Measurements from ENCODE around the gene CETN1.

CETN1 gene

DNA sequence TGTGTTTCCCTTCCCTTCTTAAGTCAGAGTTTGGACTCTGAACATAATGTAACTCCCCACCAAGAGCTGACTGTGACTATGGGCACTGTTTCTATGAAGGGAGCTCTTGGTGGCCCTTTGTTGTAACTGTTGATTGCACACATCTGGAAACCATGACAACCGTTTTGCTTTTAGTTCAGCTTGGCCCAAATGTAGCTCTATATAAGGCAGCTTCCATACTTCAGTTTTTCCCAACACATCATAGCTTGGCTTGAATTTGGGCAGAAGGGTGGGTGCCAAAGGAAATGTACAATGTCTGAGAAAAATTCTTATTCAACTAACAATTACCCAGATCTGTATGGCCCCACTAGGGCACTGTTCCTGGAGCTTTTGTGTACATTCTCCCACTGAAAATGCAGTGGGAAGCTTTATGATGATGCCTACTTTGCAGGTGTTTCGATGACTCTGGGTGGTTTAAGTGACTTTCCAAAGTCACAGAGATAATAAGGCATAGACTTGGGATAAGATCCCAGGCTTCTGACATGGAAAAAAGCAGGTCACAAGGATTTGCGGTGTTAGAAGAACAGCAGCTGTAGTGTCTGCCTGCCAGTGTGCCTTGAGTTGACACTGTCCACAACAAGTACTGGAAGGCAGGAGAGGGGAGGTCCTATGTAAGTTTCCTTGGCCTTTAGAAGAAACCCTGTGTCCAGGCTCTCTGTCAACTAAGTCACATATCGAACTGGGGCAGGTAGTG, 2.4 kb upstream of the CETN1 start:
- DNase-seq, result no peak

DNA sequence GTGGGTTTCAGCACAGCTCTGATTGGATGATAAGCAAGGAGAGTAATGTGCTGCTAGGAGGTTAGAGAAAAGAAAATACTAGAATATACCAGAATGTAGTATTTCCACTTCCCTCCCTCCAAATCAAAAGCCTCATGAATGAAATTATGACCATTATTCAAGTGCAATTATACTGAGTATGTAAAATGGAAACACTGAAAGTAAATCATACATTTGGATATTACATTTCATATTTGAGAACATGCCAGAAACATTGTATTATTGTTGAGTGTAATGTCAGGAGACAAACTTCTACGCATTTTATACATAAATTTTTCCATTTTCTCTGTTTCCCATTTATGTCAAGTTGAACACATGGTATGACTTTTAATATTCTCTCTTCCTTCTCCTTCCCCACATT, 942 bp upstream of the CETN1 start:
- no peak for DNase-seq

DNA sequence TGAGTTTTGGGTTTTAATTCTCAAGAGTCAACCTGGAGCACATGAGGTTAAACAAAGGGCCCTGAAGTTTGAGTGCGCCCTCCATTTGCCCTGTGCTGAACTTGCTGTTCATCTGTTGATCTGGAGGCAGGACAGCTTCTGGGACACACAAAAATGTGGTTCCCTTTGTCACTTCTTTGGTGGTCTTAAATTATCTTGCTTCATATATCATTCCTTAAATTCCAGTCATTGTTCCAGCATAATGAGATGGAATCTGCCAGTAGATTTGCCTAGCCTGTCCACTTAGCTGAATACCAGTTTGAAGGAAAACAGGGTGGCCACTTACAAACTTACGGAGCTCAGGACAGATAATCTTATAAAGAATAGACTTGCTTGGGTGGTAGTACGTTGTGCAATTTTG, 916 bp downstream of the CETN1 start:
- DNase-seq, result no peak

DNA sequence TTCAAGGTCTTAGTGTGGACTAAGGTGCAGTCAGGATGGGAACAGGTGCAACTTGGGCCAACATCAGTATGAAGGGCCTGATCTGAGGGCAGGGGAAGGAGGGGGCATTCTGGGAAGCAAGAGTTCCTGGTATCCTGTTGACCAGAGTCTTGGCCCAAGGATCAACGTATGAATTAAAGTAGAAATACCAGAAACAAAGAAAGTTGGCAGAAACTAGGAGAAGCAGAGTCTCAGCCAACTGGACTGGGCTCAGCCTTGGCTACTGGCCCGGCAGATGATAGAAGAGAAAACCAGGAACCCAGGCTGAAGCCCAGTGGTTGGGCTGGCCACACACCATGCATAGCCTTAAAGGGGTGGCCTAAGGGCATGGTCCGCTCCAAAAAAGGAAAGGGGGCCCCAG, 2.3 kb downstream of the CETN1 start:
- DNase-seq, result no peak

DNA sequence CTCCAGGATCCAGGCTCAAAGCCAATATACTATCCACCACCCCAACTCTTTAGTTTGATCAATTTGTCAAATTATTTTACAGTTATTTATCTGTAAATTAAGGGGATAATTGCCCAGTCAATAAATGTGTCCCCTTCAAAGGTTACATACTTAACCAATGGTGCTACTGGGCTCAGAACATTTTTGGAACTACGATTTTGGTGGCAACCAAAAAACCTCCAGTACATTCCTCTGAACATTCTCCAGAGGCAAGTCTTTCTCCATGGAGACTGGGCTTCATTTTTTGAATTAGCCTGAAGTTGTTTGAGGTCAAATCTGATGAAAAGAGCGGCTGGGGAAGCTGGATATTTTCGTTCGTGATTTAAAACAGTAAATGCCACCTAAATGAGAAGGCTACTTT, 14.9 kb downstream of the CETN1 start:
- DNase-seq, result no peak

DNA sequence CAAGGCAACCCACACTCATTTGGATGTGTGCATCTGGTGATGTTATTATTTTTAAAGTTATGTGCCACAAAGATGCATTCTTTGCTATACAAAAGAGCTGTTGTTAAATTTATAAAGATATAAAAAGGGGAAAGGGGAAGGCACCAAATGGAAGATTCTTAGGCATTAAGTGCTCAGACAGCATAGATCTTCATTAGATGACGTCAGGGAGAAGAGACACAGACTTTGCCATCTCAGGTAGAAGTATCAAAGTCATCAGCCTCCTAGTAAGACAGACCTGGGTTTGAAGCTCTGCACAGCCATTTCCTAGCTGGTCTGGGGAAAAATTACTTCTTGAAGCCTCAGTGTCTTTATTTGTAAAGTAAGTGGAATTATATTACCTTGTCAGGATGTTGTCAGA, 15.4 kb downstream of the CETN1 start:
- DNase-seq, result no peak

DNA sequence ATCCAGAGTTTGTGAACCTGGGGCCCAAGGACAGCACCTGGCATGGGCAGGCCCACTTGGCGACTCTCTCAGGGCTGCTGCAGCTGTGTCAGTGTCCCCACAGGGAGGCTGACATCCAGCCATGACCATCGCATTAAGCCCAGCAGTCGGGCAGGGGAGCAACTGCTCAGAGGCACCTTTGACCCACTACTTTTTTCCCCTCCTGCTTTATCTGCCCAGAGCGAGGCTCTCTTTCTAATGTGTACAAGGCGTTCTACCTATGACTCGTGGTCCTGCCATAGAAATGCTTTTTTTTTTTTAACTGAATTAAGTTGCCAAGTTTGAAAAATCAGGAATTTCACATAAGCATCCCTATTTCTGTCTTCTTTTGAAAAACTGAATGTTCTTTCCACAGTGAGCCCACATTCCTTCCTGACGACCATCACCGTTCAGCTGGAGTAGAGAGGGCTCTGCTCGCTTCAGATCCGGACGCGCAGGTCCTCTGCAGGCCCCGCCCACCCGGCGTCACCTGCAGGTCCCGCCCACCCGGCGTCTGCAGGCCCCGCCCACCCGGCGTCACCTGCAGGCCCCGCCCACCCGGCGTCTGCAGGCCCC, 16.2 kb downstream of the CETN1 start:
- DNase-seq, result no peak

DNA sequence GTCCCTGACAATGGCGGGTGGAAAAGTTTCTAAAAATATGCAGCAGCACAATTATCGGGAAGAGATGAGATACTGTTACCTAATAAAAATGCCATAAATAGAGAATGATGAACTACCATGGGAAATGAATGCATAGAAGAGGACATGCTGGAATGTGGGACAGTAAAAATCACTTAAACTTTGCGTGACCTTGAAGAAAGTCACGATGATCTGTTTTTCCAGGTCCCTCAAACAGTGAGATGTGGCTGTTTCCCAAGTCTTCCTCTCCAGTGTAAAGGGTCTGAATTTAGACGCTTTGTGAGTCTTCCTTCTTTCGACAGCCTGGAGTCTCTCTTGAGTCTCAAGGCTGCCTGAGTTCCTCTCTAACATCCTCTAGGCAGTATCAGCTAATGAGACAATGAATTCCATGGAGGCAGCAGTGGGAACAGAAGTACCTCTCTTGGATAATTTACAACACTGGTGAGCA, 18.0 kb downstream of the CETN1 start:
- no peak for DNase-seq

DNA sequence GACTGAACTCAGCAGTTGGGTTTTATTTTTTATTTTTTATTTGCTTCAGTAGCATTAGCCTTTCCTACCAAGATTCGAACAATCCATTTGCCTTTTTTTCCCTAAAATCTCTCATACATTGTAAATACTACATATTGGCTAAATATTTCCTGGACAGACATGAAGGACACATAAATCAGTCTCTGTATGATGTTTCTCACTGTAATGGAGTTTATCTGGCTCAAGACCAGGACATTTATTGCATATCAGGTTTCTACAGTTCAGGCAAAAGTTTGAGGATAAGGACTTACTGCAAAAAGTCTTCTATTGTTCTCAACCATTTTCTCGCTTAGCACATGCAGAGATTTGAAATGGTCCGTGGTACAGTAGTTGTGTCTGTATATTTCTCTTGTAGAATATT, 19.9 kb downstream of the CETN1 start:
- DNase-seq, result no peak

DNA sequence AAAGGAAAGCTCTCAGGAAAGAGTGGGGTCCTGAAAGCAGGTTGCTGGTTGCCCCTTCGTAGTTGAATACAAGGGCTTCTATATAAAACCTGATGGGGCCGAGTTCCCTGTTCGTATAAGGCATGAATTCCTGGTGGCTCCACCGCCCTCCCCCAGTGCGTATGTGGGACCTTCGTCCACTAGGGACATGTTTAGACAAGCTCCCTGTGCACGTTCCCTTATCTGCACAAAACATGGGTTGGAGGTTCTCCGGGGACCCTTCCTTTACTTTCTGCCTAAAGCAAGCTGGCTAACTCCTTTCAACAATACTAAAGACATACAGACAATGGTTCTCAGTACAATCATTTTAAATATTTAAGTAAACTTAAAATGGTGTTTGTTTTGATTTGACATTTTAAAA, 24.6 kb downstream of the CETN1 start:
- DNase-seq, result no peak

DNA sequence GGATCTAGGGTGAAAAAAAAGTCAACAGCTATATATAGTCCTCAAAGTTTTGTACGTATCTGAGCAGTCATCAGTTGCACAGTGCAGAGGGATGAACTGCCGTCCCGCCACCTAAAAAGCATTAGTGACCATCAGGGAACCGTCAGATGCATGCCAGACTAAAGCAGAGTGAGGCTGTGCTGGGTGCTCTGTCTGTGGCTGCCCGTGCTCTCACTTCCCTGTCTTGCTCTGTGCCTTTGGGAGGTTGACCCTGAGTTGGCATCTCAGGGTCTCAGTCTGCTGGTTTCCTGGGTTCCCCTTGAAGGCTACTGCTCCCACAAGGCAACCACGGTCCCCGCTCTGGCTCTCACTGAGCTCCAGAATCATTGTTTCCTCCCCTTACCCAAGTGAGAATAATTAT, 27.8 kb downstream of the CETN1 start:
- DNase-seq, result no peak

DNA sequence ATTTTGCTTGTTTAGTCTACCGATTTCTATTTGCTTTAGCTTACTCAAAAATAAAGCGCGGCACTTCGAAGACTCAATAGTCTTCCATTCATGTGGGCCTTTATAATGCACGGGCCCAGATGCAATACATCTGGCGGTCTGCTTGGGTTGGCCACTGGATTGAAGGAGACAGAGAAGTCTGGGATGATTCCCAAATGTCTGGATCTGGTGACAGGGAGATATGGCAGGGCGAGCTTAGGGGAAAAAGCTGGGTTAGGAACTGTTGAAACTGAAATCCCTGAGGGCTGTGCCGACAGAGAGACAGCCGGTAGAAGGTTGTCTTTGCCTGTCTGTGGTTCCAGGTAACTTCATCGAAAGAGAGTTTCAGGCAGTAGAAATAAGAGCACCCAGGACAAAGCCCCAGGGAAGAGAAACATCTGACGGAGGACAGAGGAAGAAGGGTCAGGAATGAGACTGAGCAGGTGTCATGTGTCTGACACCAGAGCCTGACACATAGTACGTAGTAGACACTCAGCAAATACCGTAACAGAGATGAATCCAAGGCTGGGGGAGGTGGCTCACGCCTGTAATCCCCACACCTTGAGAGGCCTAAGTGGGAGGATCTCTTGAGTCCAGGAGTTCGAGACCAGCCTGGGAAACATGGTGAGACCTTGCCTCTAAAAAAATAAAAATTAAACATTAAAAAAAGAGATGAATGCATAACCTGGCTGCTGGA, 30.2 kb downstream of the CETN1 start:
- no peak for DNase-seq

DNA sequence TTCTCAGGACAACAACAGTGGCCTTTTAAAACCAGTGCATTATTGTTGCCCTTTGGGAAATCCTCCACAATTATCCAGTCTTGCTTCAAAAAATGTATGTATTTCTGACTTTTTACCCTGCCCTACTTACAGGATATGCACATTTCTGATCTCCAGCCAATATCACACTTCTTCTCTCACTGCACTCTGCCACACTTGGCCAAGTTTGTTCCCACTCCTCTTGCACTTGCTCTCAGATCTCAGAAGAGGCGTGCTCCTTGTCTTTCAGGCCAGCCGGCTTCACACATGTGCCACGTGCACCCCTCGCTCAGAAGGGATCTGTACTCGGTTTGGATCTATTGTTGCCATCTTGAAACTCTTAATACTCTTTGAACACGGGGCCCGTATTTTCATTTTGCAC, 32.0 kb downstream of the CETN1 start:
- no peak for DNase-seq

DNA sequence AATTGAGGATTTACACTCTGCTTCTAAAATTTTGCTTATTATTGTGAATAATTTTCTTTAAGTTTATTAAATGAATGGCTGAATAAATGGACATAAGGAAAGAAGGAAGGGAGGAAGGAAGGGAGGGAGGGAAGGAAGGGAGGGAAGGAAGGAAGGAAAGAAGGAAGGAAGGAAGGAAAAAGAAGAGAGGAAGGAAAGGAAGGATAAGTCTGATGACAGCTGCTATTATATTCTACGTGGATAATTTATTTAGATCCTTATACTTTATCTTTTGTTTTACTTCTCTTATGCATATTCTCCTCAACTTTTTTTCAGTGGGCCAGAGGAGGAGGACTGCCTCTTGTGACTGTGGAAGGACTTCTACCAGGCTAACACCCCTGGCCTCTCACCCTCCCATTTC, 34.0 kb downstream of the CETN1 start:
- no peak for DNase-seq

DNA sequence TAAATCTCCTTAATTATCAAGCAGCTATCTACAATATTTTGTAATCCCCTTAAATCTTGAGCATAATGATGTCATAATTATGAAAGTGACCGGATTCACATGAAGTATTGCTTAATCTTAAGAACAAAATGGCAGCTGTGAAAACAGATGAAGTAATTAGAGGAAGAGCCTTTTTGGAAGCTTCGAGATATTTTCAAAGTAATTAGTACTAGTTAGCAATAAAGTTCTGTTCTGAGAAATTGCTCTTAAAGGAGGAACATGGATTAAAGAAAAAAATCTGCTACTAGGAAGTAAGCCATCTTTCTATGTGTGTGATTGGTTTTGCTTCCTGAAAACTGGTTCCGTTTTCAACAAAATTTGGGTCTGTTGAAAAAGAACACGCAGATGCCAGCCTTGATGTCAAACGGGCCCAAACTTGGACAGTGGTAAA, 34.9 kb downstream of the CETN1 start:
- no peak for DNase-seq

DNA sequence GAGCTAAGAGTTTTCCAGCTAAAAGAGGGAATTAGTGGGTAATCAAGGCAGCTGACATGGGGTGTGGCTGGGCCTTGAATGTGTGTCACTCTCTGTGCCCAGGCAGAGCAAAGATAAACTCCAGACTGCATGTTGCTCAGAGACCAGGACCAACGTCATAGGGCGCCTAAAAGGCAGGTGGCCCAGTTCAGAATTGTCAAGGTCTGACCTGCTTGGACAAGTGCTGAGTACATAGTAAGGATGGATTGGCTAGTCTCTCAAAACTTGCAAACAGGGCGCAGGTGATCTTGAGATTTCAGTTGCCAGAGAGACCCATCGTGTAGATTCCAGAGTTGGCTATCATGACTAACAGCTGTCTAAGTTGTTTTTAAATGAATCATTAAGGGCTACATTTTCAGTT, 35.6 kb downstream of the CETN1 start:
- no peak for DNase-seq

DNA sequence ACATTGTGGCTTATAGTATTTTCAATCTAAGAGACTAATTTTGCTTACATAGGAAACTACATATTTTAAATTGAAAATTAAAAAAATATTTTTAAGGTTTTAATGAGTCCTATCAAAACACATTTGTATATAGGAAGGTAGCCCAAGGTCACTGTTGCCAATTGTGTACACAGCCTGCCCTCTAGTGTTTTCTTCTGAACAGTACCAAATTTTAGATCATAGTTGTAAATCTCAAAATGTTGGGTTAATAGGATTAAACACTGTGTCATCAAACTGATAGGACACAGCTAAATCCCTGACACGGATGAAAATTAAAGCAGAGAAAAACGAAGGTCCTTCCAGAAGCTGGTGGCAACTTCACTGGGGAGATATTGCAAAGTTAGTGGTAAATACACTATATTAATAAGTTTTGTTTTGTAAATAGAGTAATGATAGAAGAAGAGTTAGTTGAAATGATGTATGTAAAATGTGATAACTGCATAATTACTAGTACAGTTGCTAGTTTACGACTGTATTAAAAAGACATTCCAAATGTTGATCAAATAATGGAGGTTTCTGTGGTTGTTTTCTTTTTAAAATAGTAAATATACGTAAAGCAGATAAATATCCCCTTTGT, 36.3 kb downstream of the CETN1 start:
- DNase-seq, result no peak

DNA sequence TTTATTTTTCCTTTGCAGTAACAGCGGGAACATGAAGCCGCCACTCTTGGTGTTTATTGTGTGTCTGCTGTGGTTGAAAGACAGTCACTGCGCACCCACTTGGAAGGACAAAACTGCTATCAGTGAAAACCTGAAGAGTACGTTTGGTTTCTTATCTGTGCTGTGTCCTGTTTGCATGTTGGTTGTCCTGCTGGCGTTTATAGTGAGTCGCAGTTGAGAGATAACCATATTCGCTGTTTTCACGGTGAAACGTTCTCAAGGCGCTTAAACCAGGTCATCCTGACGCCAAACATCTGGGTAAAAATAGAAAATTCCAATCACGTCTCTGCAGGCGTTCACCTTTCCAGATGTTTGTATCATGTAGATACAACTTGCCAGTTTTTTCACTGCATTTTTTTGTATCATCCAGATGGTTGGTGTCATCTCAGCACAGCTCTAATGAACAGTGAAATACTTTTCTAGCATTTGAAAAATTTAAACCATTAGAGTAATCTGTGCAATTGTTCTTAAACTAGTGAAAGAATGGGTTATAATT, 37.9 kb downstream of the CETN1 start:
- DNase-seq, result no peak

DNA sequence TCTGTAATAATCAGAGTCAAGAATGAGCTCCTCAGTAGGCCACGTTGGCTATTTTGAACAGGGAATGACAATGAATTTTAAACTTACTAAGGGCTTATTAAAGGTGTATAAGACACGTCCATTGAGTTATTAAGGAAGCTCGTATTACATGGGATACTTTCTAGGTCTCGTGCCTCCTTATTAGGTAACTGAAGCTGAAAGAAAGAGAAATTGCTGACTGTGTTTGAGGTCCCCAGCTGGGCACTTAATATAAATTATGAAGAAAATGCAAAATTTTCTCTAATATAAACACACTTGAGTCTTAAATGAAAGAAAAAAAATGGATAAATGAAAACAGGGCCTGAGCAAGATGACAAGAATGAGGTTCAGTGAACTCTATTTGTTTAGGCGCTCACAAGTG, 38.4 kb downstream of the CETN1 start:
- DNase-seq, result no peak

DNA sequence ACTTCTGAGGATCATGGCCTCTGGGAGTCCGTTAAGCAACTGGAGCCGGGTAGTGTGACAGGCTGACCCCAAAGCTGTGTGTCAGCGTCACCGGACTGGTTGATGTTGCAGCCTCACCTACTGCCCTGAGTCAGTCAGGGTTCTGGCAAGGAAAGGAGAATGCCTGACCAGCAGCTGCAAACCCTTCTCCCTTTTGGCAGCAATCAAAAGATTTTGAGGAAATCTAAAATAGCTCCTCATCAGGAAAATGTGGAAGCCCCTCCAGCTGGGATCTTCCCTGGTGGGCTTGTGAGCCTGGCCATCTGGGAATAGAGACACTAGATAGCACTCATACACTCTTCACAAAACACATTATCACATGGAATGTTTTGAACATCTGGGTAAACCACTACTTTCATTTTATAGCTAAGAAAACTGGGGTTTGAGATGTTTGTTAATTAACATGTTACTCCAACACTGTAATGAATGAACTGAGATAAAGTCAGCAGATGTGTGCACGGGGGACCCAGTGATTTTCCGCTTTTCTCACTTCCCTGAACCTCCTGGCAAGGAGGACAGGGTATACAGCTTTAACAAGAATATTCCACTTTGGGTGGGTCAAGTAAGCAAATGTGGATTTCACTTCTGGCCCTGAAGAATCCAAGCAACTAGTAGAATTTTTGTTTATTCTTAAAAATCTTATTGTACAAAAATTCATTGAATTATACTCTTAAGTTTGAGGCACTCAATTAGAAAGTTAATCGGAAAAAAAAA, 41.3 kb downstream of the CETN1 start:
- DNase-seq, result no peak

DNA sequence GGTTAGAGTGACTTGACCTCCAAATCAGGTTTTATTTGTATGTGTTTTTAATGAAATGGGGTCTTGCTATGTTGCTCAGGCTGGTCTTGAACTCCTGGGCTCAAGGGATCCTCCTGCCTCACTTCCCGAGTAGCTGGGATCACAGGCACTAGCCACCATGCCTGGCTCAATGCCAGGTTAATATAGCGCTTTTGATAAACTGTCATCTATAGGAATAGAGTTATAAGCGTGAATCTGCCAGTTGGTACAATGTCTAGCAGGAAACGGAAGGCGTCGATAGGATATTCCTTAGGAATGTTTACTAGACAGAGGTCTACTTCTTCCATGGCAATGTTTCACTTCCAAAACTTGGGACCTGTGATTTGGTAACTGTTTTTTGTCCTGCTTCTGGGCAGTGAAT, 42.1 kb downstream of the CETN1 start:
- no peak for DNase-seq

DNA sequence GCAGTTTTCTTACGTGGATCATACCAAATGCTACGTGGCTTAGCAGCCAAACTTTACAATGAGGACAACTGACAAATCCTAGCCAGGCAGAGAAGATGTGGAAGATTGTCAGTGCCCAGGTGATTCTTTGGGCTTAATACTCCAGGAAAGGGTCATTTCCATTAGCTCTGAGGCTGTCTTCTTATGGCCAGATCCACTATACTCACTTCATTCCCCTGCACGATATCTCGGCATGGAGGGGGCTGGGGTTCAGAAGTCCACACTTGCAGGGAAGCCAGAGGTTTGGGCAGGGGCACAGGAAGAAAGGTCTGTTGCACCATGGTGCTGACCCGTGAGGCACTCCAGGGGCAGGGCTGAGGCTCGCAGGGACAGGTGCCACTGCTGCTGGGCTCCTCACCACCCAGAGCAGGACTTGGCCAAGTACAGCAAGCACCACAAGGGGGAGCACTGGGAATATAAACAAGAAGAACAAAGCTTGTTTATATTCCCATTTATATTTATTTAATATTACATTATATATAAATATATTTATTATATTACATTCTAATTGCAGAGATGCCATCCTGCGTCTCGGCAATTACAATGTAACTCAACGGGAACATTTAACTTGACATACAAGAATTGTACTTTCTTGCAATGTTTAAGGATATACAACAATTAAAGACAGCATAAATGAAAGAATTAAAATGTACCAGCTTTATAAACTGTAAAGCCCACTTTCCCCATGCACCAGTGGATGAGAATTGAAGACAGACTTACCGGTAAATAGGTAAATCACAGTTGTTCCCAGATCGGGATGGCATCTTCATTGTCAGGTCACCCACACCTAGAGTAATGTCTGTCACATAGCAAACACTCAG, 43.8 kb downstream of the CETN1 start:
- peak; percentile 51 for DNase-seq

Data from stimulated activated CD4-positive, alpha-beta T cell treated with anti-CD3 and anti-CD28 coated beads, Interleukin-12 subunit alpha, Interleukin-12 subunit beta, amount 100 ng/mL, for 4 hours (primary cell).